Measurements from ENCODE around the gene ZDHHC20.

GRCh38 chr13:21361123-21361522 is 98.0 kb downstream of the ZDHHC20 start:
- TF ChIP-seq, protein P1, sequence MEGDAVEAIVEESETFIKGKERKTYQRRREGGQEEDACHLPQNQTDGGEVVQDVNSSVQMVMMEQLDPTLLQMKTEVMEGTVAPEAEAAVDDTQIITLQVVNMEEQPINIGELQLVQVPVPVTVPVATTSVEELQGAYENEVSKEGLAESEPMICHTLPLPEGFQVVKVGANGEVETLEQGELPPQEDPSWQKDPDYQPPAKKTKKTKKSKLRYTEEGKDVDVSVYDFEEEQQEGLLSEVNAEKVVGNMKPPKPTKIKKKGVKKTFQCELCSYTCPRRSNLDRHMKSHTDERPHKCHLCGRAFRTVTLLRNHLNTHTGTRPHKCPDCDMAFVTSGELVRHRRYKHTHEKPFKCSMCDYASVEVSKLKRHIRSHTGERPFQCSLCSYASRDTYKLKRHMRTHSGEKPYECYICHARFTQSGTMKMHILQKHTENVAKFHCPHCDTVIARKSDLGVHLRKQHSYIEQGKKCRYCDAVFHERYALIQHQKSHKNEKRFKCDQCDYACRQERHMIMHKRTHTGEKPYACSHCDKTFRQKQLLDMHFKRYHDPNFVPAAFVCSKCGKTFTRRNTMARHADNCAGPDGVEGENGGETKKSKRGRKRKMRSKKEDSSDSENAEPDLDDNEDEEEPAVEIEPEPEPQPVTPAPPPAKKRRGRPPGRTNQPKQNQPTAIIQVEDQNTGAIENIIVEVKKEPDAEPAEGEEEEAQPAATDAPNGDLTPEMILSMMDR (IDR thresholded peaks at IDR 0.05; ENCODE audit: low read length), result no peak
- no peak for TF ChIP-seq EZH2phosphoT487 (IDR thresholded peaks at IDR 0.05; ENCODE audit: low read length)
